MCF 10A (cell line): Measurements from ENCODE around the gene DSTN. TPM values are rescaled to one million over a fixed set of nuclear protein-coding genes. Genes with fewer than 3 reads are reported as not detected.
A peak's percentile ranks its signal among the peaks of the same experiment; 100 is the strongest.

Experiments
- BruUV-seq: library from RNA; stranded (reverse); fragments of 400-500 nt; replicated peaks from 2 replicates; lab custom pipeline; 2021; lab: Mats Ljungman, UMichigan
- CTCF ChIA-PET: fragments of 300-600 bp; sonication (Branson Sonifier 250); formaldehyde crosslinking; extraction: SDS; loops from one replicate; lab custom pipeline; 2021; ENCODE audit warnings: antibody characterized with exemption, inconsistent platforms; lab: Yijun Ruan, JAX
- POLR2A ChIA-PET: fragments of 300-600, 350-650 bp; sonication (Branson Sonifier 250); formaldehyde crosslinking; extraction: SDS; loops from one replicate; lab custom pipeline; 2020; ENCODE audit warnings: antibody characterized with exemption, inconsistent platforms; lab: Yijun Ruan, JAX
- DNase-seq: peaks from one replicate; pipeline ENCODE4 v3.0.0-alpha.2; 2018; ENCODE audit not compliant: unreplicated experiment
- H3K27ac Mint-ChIP-seq: one replicate; pipeline ENCODE4 v1.8.0; 2022; ENCODE audit warnings: mild to moderate bottlenecking, low read depth, mixed read lengths; ENCODE audit not compliant: unreplicated experiment
- H3K27me3 Mint-ChIP-seq: one replicate; pipeline ENCODE4 v1.8.0; 2022; ENCODE audit warnings: mixed read lengths; ENCODE audit not compliant: insufficient read depth, unreplicated experiment
- H3K36me3 Mint-ChIP-seq: one replicate; pipeline ENCODE4 v1.8.0; 2022; ENCODE audit warnings: mild to moderate bottlenecking, moderate library complexity, mixed read lengths; ENCODE audit not compliant: insufficient read depth, unreplicated experiment
- H3K4me1 Mint-ChIP-seq: one replicate; pipeline ENCODE4 v1.8.0; 2022; ENCODE audit warnings: mixed read lengths; ENCODE audit not compliant: insufficient read depth, unreplicated experiment
- H3K4me3 Mint-ChIP-seq: one replicate; pipeline ENCODE4 v1.8.0; 2022; ENCODE audit warnings: mild to moderate bottlenecking, moderate library complexity, mixed read lengths; ENCODE audit not compliant: unreplicated experiment
- H3K9me3 Mint-ChIP-seq: one replicate; pipeline ENCODE4 v1.8.0; 2022; ENCODE audit warnings: mixed read lengths; ENCODE audit not compliant: unreplicated experiment
- intact Hi-C: fragments of 100-400 bp; cut with micrococcal nuclease; formaldehyde crosslinking; loops from 2 replicates; pipeline ENCODE4 v1.14.1; 2022
- total RNA-seq: library from RNA; stranded (reverse); gene quantifications from 2 replicates; pipeline ENCODE4 v1.2.3, GENCODE V29; 2022
- TF ChIP-seq, protein P1 (sequence below): fragments of 200-600 bp; IDR thresholded peaks from one replicate; pipeline ENCODE4 v1.8.0; 2022; ENCODE audit warnings: antibody characterized with exemption, mild to moderate bottlenecking; ENCODE audit not compliant: unreplicated experiment

DSTN gene
- total RNA-seq, 1 experiment from 2014 or later, result 280 TPM

DNA sequence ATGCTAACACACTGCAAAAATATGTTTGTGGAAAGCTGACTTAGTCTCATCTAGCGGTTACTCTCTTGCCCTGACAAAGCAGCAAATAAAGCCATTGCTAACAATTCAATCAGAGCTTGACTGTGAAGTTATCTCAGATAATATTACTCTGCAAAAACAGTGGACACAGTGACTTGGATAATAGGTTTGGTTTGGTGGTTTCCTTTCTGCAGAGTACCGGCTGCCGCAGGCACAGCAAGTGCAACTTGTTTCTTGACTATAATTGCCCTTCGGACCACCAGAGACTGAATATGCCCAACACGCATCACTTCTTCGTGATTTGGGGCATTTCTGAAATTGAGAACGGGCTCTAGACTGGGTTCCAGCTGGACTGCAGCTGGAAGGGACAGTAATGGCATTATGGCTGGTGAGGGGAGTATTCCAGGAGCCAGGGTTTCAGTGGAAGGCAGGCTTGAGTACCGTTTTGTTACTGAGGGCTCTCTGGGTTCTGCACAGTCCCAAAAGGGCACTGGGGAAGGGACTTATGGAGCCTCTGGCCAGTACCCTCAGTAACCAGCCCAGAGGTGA lies 40.0 kb downstream of the DSTN start:
- TF ChIP-seq, protein P1, sequence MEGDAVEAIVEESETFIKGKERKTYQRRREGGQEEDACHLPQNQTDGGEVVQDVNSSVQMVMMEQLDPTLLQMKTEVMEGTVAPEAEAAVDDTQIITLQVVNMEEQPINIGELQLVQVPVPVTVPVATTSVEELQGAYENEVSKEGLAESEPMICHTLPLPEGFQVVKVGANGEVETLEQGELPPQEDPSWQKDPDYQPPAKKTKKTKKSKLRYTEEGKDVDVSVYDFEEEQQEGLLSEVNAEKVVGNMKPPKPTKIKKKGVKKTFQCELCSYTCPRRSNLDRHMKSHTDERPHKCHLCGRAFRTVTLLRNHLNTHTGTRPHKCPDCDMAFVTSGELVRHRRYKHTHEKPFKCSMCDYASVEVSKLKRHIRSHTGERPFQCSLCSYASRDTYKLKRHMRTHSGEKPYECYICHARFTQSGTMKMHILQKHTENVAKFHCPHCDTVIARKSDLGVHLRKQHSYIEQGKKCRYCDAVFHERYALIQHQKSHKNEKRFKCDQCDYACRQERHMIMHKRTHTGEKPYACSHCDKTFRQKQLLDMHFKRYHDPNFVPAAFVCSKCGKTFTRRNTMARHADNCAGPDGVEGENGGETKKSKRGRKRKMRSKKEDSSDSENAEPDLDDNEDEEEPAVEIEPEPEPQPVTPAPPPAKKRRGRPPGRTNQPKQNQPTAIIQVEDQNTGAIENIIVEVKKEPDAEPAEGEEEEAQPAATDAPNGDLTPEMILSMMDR, result no peak
- DNase-seq, result no peak
- no peaks in the 10 kb centered on the region for H3K9me3 Mint-ChIP-seq
- POLR2A ChIA-PET, result interaction anchor here (0.8 to 3.2 kb wide), 14 partner anchors 8 to 646 kb away, joined by 3 to 32 read pairs (median 6); partner anchors contain the start of genes BFSP1 and DSTN
- intact Hi-C loops, result loop anchor here (2.0 to 5.0 kb wide), 2 partner anchors 38 to 289 kb away; partner anchors contain the start of gene DSTN
- H3K4me1 Mint-ChIP-seq, result peaks cover 7% of the 10 kb centered on the region
- H3K36me3 Mint-ChIP-seq, result peaks cover 90% of the 10 kb centered on the region
- BruUV-seq, result no TSS peak
- H3K27me3 Mint-ChIP-seq, result no peaks in the 10 kb centered on the region
- no peak overlapping the region for H3K4me3 Mint-ChIP-seq
- CTCF ChIA-PET, result interaction anchor here (0.5 to 4.9 kb wide), 17 partner anchors 9 to 857 kb away, joined by 3 to 26 read pairs (median 5); partner anchors contain the start of genes DZANK1 and POLR3F
- H3K27ac Mint-ChIP-seq, result peak overlapping the region; percentile 31

DNA sequence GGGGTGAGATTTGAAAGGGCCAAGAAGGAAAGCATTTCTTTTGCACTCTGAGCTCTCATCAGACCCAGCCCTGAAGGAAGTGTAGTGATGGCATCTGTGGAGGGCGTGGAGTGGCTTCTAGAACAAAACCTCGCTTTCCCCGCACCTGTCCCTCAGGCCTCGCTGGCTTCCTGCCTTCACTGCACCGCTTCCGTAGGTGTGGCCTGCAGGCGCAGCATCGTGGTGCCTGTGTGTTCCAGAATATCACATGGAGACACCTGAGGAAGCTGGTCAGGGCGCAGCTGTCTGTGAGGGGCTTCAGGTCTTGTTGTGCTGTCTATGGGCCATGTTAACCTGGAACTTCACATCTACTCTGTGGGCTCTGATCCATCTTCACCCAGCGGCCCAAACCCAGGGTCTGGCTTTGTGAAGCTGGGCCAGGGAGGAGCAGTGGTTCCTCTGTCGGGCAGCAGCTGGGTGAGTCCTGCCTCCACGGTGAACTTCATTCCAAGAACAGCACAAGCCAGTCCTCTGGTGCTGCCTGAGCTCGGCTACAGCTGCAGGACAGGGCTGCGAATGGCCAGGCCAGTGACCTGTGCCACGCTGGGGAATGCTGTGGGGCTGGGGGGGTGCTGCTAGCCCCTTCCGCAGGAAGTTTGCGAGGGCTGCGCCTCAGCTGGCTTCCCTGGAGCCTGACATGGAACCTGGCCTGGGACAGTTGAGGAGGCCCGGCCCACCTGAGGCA lies 40.9 kb downstream of the DSTN start:
- Mint-ChIP-seq H3K27me3 (no peaks in the 10 kb centered on the region), H3K27ac (peak overlapping the region; percentile 31), H3K4me3 (no peak overlapping the region), H3K4me1 (peaks cover 7% of the 10 kb centered on the region), H3K36me3 (peaks cover 83% of the 10 kb centered on the region), H3K9me3 (no peaks in the 10 kb centered on the region)
- CTCF ChIA-PET, result interaction anchor here (0.6 to 4.9 kb wide), 22 partner anchors 8 to 856 kb away, joined by 3 to 26 read pairs (median 4); partner anchors contain the start of genes DZANK1 and POLR3F
- no peak for DNase-seq
- TF ChIP-seq, protein P1, result no peak
- no TSS peak for BruUV-seq
- POLR2A ChIA-PET, result interaction anchor here (0.7 to 3.2 kb wide), 18 partner anchors 9 to 645 kb away, joined by 3 to 32 read pairs (median 4); partner anchors contain the start of genes BFSP1 and DSTN
- intact Hi-C loops, result loop anchor here (1.0 to 5.0 kb wide), 3 partner anchors 38 to 288 kb away; partner anchors contain the start of gene DSTN

DNA sequence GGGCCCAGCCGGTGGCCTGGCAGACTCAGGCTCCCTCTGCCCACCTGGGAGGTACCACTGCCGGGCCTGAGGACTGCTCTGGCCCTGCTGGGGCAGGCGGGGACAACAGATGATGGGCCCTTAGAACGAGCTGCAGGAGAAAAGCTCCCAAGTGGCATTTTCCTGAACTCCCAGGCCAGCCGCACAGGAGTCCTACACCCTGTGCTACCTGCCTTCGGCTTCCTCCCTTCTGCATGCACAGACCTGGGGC lies 41.3 kb downstream of the DSTN start:
- Mint-ChIP-seq H3K9me3 (no peaks in the 10 kb centered on the region), H3K4me3 (no peak overlapping the region), H3K4me1 (peaks cover 7% of the 10 kb centered on the region), H3K27me3 (no peaks in the 10 kb centered on the region), H3K36me3 (peaks cover 79% of the 10 kb centered on the region), H3K27ac (no peak overlapping the region)
- ChIA-PET CTCF (interaction anchor here (0.6 to 4.9 kb wide), 17 partner anchors 9 to 384 kb away, joined by 3 to 26 read pairs (median 6); no protein-coding TSS in a partner anchor), POLR2A (interaction anchor here (0.7 to 3.2 kb wide), 16 partner anchors 10 to 284 kb away, joined by 3 to 32 read pairs (median 6); partner anchors contain the start of genes BFSP1 and DSTN)
- no peak for DNase-seq
- no TSS peak for BruUV-seq
- intact Hi-C loops, result loop anchor here (1.0 to 5.0 kb wide), 3 partner anchors 39 to 288 kb away; partner anchors contain the start of gene DSTN
- TF ChIP-seq, protein P1, result peak; percentile 53
